Measurements from ENCODE around the gene OLFM4.

- no peak for TF ChIP-seq CTCF (IDR thresholded peaks at IDR 0.05)
- no peak for TF ChIP-seq POLR2A (IDR thresholded peaks at IDR 0.05)
Observed at GRCh38 chr13:53014495-53015443, 13.8 kb upstream of the OLFM4 start.
